Peyer's patch (tissue), 4 donors: ENCODE measurements around the gene FOXG1. TPM values are rescaled to one million over a fixed set of nuclear protein-coding genes. Genes with fewer than 3 reads are reported as not detected.

Experiments
- DNase-seq, 3 donors: peaks; one replicate each; pipeline ENCODE4 v3.0.0-alpha.2; 2017 to 2019
- H3K27ac ChIP-seq, 4 donors: fragments of 200-600 bp; sonication (generic); one replicate each; pipeline ENCODE4 v1.5.1; 2016 to 2019
- H3K27me3 ChIP-seq, 2 donors: fragments of 200-600 bp; sonication (generic); one replicate each; pipeline ENCODE4 v1.5.1; 2019
- H3K36me3 ChIP-seq, 3 donors: fragments of 200-600 bp; sonication (generic); one replicate each; pipeline ENCODE4 v1.5.1; 2016 to 2019
- H3K4me1 ChIP-seq, 4 donors: fragments of 200-600 bp; sonication (generic); one replicate each; pipeline ENCODE4 v1.5.1; 2016 to 2019
- H3K4me3 ChIP-seq, 4 donors: fragments of 200-600 bp; sonication (generic); 1 replicate in 3 of 4; 2 replicates in 1 of 4; pipeline ENCODE4 v1.5.1; 2016 to 2019; ENCODE audit warnings: mild to moderate bottlenecking in 1 of 4
- H3K9me3 ChIP-seq, 4 donors: fragments of 200-600 bp; sonication (generic); one replicate each; pipeline ENCODE4 v1.5.1; 2016 to 2019; ENCODE audit warnings: mild to moderate bottlenecking in 1 of 4
- CTCF ChIP-seq, 6 experiments: fragments of 450-650 bp in 4 of 6; fragments of 200-600 bp in 2 of 6; sonication (generic) in 1 of 6; IDR thresholded peaks; one replicate each; pipeline ENCODE4 v1.5.1; 2017 to 2019; ENCODE audit warnings: antibody characterized with exemption in 6 of 6, mild to moderate bottlenecking in 3 of 6, moderate library complexity in 1 of 6
- POLR2A ChIP-seq, 2 donors: fragments of 450-650 bp; IDR thresholded peaks; one replicate each; pipeline ENCODE4 v1.5.1; 2017; ENCODE audit warnings: antibody characterized with exemption in 2 of 2, mild to moderate bottlenecking in 2 of 2, moderate library complexity in 2 of 2
- total RNA-seq, 4 donors: library from RNA; depleted of rRNA; stranded (reverse); fragments of >200 nt; gene quantifications; one replicate each; pipeline ENCODE4 v1.1.0, GENCODE V29; 2016

FOXG1 gene
- total RNA-seq, 4 donors from 2014 or later: not detected

- Histone ChIP-seq H3K27me3 (no peaks in the 10 kb centered on the region), H3K27ac (no peak overlapping the region), H3K4me3 (no peak overlapping the region), H3K36me3 (no peaks in the 10 kb centered on the region), H3K9me3 (no peaks in the 10 kb centered on the region), H3K4me1 (no peaks in the 10 kb centered on the region)
- TF ChIP-seq POLR2A (IDR thresholded peaks at IDR 0.05) (no peak), CTCF (IDR thresholded peaks at IDR 0.05) (no peak)
- no peak for DNase-seq
Observed at GRCh38 chr14:28807518-28807917, 40.9 kb downstream of the FOXG1 start.

GRCh38 chr14:28813810-28814209, 47.2 kb downstream of the FOXG1 start:
- H3K4me1 ChIP-seq: no peaks in the 10 kb centered on the region
- TF ChIP-seq CTCF (IDR thresholded peaks at IDR 0.05) (no peak), POLR2A (IDR thresholded peaks at IDR 0.05) (no peak)
- H3K4me3 ChIP-seq: no peak overlapping the region
- no peaks in the 10 kb centered on the region for H3K36me3 ChIP-seq
- no peaks in the 10 kb centered on the region for H3K9me3 ChIP-seq
- no peaks in the 10 kb centered on the region for H3K27me3 ChIP-seq
- no peak overlapping the region for H3K27ac ChIP-seq
- no peak for DNase-seq
